Measurements from ENCODE around the gene CYP2C18. TPM values are rescaled to one million over a fixed set of nuclear protein-coding genes. Genes with fewer than 3 reads are reported as not detected.
"Not testable (repeated sequence)": the region's sequence is repeated elsewhere in the genome, so short reads cannot be mapped to it uniquely, and the experiment has no call there.

The CYP2C18 gene
- total RNA-seq = not detected

- CTCF ChIA-PET = no interaction called here
- H3K4me3 Mint-ChIP-seq = no peak within 1 kb of the TSS
- no peak for DNase-seq
Observed at GRCh38 chr10:94683214-94684054, at the start of gene CYP2C18. CYP2C18 (plus strand) TSS chr10:94683729; CDS start chr10:94683820, 91 bp downstream.

GRCh38 chr10:94638097-94638496 lies 45.4 kb upstream of the CYP2C18 start:
- H3K27ac Mint-ChIP-seq, ATAC-seq, DNase-seq, H3K4me3 Mint-ChIP-seq, H3K27me3 Mint-ChIP-seq, H3K4me1 Mint-ChIP-seq, CTCF ChIA-PET: not testable (repeated sequence)
- Mint-ChIP-seq H3K9me3 (ENCODE audit: low read depth) (peaks cover 12% of the 10 kb centered on the region), H3K36me3 (peaks cover 13% of the 10 kb centered on the region)

More at GRCh38 chr10:94683214-94684054, at the start of gene CYP2C18:
- H3K27me3 Mint-ChIP-seq = no peaks in the 10 kb centered on the region
- no peak for ATAC-seq
- no peaks in the 10 kb centered on the region for H3K9me3 Mint-ChIP-seq (ENCODE audit: low read depth)
- H3K4me1 Mint-ChIP-seq = no peaks in the 10 kb centered on the region
- no peak within 1 kb of the TSS for H3K27ac Mint-ChIP-seq
- H3K36me3 Mint-ChIP-seq = no peaks in the 10 kb centered on the region

- Mint-ChIP-seq H3K4me3 (no peak overlapping the region), H3K9me3 (ENCODE audit: low read depth) (peaks cover 12% of the 10 kb centered on the region), H3K4me1 (no peaks in the 10 kb centered on the region), H3K36me3 (peaks cover 13% of the 10 kb centered on the region), H3K27me3 (no peaks in the 10 kb centered on the region), H3K27ac (no peak overlapping the region)
- DNase-seq (no peak), ATAC-seq (no peak)
- CTCF ChIA-PET = interaction anchor here (1.5 kb wide), 1 partner anchor 10 kb away, joined by 7 read pairs; no protein-coding TSS in a partner anchor
Observed at GRCh38 chr10:94639902-94640301, 43.6 kb upstream of the CYP2C18 start.

GRCh38 chr10:94640562-94640961 lies 43.0 kb upstream of the CYP2C18 start:
- H3K4me3 Mint-ChIP-seq = no peak overlapping the region
- no peaks in the 10 kb centered on the region for H3K27me3 Mint-ChIP-seq
- H3K4me1 Mint-ChIP-seq = no peaks in the 10 kb centered on the region
- DNase-seq (no peak), ATAC-seq (no peak)
- peaks cover 12% of the 10 kb centered on the region for H3K9me3 Mint-ChIP-seq (ENCODE audit: low read depth)
- H3K27ac Mint-ChIP-seq = no peak overlapping the region
- peaks cover 13% of the 10 kb centered on the region for H3K36me3 Mint-ChIP-seq
- CTCF ChIA-PET = interaction anchor here (1.5 kb wide), 1 partner anchor 11 kb away, joined by 7 read pairs; no protein-coding TSS in a partner anchor

- Mint-ChIP-seq H3K4me1 (no peaks in the 10 kb centered on the region), H3K36me3 (peaks cover 13% of the 10 kb centered on the region), H3K4me3 (no peak overlapping the region), H3K27ac (no peak overlapping the region), H3K27me3 (no peaks in the 10 kb centered on the region), H3K9me3 (ENCODE audit: low read depth) (peaks cover 12% of the 10 kb centered on the region)
- CTCF ChIA-PET = no interaction called here
- no peak for ATAC-seq
- DNase-seq = no peak
Observed at GRCh38 chr10:94641480-94641879, 42.0 kb upstream of the CYP2C18 start.

- Mint-ChIP-seq H3K36me3 (peaks cover 1% of the 10 kb centered on the region), H3K27ac (no peak overlapping the region), H3K9me3 (ENCODE audit: low read depth) (no peaks in the 10 kb centered on the region), H3K27me3 (no peaks in the 10 kb centered on the region), H3K4me1 (no peaks in the 10 kb centered on the region), H3K4me3 (no peak overlapping the region)
- DNase-seq (no peak), ATAC-seq (no peak)
- CTCF ChIA-PET = no interaction called here
Observed at GRCh38 chr10:94644352-94644751, 39.2 kb upstream of the CYP2C18 start.

- CTCF ChIA-PET = no interaction called here
- Mint-ChIP-seq H3K27me3 (no peaks in the 10 kb centered on the region), H3K36me3 (no peaks in the 10 kb centered on the region), H3K4me3 (no peak overlapping the region), H3K27ac (no peak overlapping the region), H3K9me3 (ENCODE audit: low read depth) (no peaks in the 10 kb centered on the region), H3K4me1 (no peaks in the 10 kb centered on the region)
- no peak for ATAC-seq
- no peak for DNase-seq
Observed at GRCh38 chr10:94645285-94645684, 38.2 kb upstream of the CYP2C18 start.

GRCh38 chr10:94655201-94655600 lies 28.3 kb upstream of the CYP2C18 start:
- DNase-seq; H3K27ac Mint-ChIP-seq; CTCF ChIA-PET; H3K4me3 Mint-ChIP-seq; H3K9me3 Mint-ChIP-seq (ENCODE audit: low read depth); ATAC-seq; H3K4me1 Mint-ChIP-seq; H3K27me3 Mint-ChIP-seq; H3K36me3 Mint-ChIP-seq: not testable (repeated sequence)

GRCh38 chr10:94663061-94663460 lies 20.5 kb upstream of the CYP2C18 start:
- CTCF ChIA-PET; H3K4me1 Mint-ChIP-seq; ATAC-seq; H3K4me3 Mint-ChIP-seq; H3K27ac Mint-ChIP-seq; H3K9me3 Mint-ChIP-seq (ENCODE audit: low read depth); DNase-seq; H3K36me3 Mint-ChIP-seq; H3K27me3 Mint-ChIP-seq: not testable (repeated sequence)

- Mint-ChIP-seq H3K27me3 (no peaks in the 10 kb centered on the region), H3K4me3 (no peak overlapping the region), H3K4me1 (no peaks in the 10 kb centered on the region), H3K36me3 (no peaks in the 10 kb centered on the region), H3K9me3 (ENCODE audit: low read depth) (no peaks in the 10 kb centered on the region), H3K27ac (no peak overlapping the region)
- no peak for DNase-seq
- ATAC-seq = no peak
- CTCF ChIA-PET = no interaction called here
Observed at GRCh38 chr10:94666391-94667102, 17.0 kb upstream of the CYP2C18 start.

GRCh38 chr10:94673614-94674321 lies 9.8 kb upstream of the CYP2C18 start:
- ATAC-seq = no peak
- CTCF ChIA-PET = no interaction called here
- Mint-ChIP-seq H3K27ac (no peak overlapping the region), H3K4me1 (no peaks in the 10 kb centered on the region), H3K4me3 (no peak overlapping the region), H3K36me3 (no peaks in the 10 kb centered on the region), H3K27me3 (no peaks in the 10 kb centered on the region), H3K9me3 (ENCODE audit: low read depth) (no peaks in the 10 kb centered on the region)
- no peak for DNase-seq

- H3K4me1 Mint-ChIP-seq = no peaks in the 10 kb centered on the region
- CTCF ChIA-PET = no interaction called here
- no peaks in the 10 kb centered on the region for H3K9me3 Mint-ChIP-seq (ENCODE audit: low read depth)
- H3K27me3 Mint-ChIP-seq = no peaks in the 10 kb centered on the region
- no peak overlapping the region for H3K27ac Mint-ChIP-seq
- no peaks in the 10 kb centered on the region for H3K36me3 Mint-ChIP-seq
- DNase-seq (no peak), ATAC-seq (no peak)
- H3K4me3 Mint-ChIP-seq = no peak overlapping the region
Observed at GRCh38 chr10:94676496-94676895, 7.0 kb upstream of the CYP2C18 start.

- H3K9me3 Mint-ChIP-seq (ENCODE audit: low read depth) = no peaks in the 10 kb centered on the region
- CTCF ChIA-PET = no interaction called here
- ATAC-seq = no peak
- no peak overlapping the region for H3K27ac Mint-ChIP-seq
- DNase-seq = no peak
- H3K4me3 Mint-ChIP-seq = no peak overlapping the region
- H3K4me1 Mint-ChIP-seq = no peaks in the 10 kb centered on the region
- H3K36me3 Mint-ChIP-seq = no peaks in the 10 kb centered on the region
- H3K27me3 Mint-ChIP-seq = no peaks in the 10 kb centered on the region
Observed at GRCh38 chr10:94677691-94678090, 5.8 kb upstream of the CYP2C18 start.

All from activated CD8-positive, alpha-beta memory T cell treated with anti-CD3 and anti-CD28 coated beads, Interleukin-2, amount 10 ng/mL, durations not matched to agents 7 days and 5 days (primary cell).